H1 (cell line): ENCODE data around the gene EPHA1. TPM values are rescaled to one million over a fixed set of nuclear protein-coding genes. Genes with fewer than 3 reads are reported as not detected.

Experiments used
- CTCF ChIA-PET: fragments of 300-600 bp; sonication (Branson Sonifier 250); formaldehyde crosslinking; loops from one replicate; lab custom pipeline; 2021; ENCODE audit not compliant: partially characterized antibody; lab: Charles Lee
- POLR2A ChIA-PET: fragments of 300-600 bp; sonication (Branson Sonifier 250); formaldehyde crosslinking; loops from one replicate; lab custom pipeline; 2021; ENCODE audit warnings: inconsistent platforms; ENCODE audit not compliant: partially characterized antibody; lab: Charles Lee
- DNase-seq, 2 experiments: peaks; one replicate each; pipeline versions ENCODE4 v3.0.0 to v3.0.0-alpha.2; 2010 to 2022; ENCODE audit warnings: low spot score in 2 of 2, low read depth in 1 of 2, mixed read lengths in 1 of 2
- FAIRE-seq: peaks from 2 replicates; lab custom pipeline; 2011; peaks lifted over from hg19 to GRCh38; lab: Jason Lieb, UNC
- H2AFZ ChIP-seq: 2 replicates; pipeline ENCODE4 v1.8.1; 2012; ENCODE audit warnings: low read length, inconsistent platforms
- H2AK5ac ChIP-seq: 2 replicates; pipeline ENCODE4 v1.6.1; 2013; ENCODE audit warnings: low read depth, low read length
- H2BK120ac ChIP-seq: replicated peaks from 2 replicates; pipeline ENCODE3; 2013; ENCODE audit warnings: low read depth, low read length, inconsistent platforms
- H2BK12ac ChIP-seq: 2 replicates; pipeline ENCODE4 v1.6.1; 2013; ENCODE audit warnings: low read depth, low read length
- H2BK15ac ChIP-seq: 2 replicates; pipeline ENCODE4 v1.6.1; 2013; ENCODE audit warnings: low read length
- H2BK20ac ChIP-seq: 2 replicates; pipeline ENCODE4 v1.6.1; 2013; ENCODE audit warnings: low read length
- H2BK5ac ChIP-seq: 2 replicates; pipeline ENCODE4 v1.6.1; 2013; ENCODE audit warnings: low read depth, low read length
- H3K14ac ChIP-seq: 2 replicates; pipeline ENCODE4 v1.6.1; 2013; ENCODE audit warnings: inconsistent platforms; ENCODE audit not compliant: insufficient read length
- H3K18ac ChIP-seq: 2 replicates; pipeline ENCODE4 v1.6.1; 2013; ENCODE audit warnings: low read length; ENCODE audit errors: extremely low read depth
- H3K23ac ChIP-seq: 2 replicates; pipeline ENCODE4 v1.6.1; 2013; ENCODE audit warnings: inconsistent platforms; ENCODE audit not compliant: insufficient read length
- H3K23me2 ChIP-seq: 2 replicates; pipeline ENCODE4 v1.6.1; 2013; ENCODE audit warnings: low read depth, low read length
- H3K27ac ChIP-seq: 2 replicates; pipeline ENCODE4 v1.6.1; 2011; ENCODE audit warnings: low read depth, low read length, inconsistent platforms
- H3K27me3 ChIP-seq, 4 experiments: replicated peaks in 1 of 4; 1 replicate in 1 of 4; 2 replicates in 3 of 4; pipeline versions ENCODE4 v1.6.1 to v1.8.1; 2011 to 2013; ENCODE audit warnings: low read length in 3 of 4, mild to moderate bottlenecking in 3 of 4, inconsistent platforms in 2 of 4, mixed read lengths in 2 of 4, moderate library complexity in 1 of 4; ENCODE audit not compliant: control insufficient read depth in 3 of 4, insufficient read depth in 3 of 4; ENCODE audit errors: extremely low read depth in 1 of 4
- H3K36me3 ChIP-seq, 4 experiments: 2 replicates each; pipeline versions ENCODE4 v1.6.1 to v1.8.1; 2011 to 2013; ENCODE audit warnings: mild to moderate bottlenecking in 4 of 4, low read length in 3 of 4, moderate library complexity in 2 of 4, control low read depth in 1 of 4, inconsistent platforms in 1 of 4; ENCODE audit not compliant: insufficient read depth in 4 of 4, control insufficient read depth in 2 of 4
- H3K4ac ChIP-seq: replicated peaks from 2 replicates; pipeline ENCODE3; 2013; ENCODE audit warnings: low read length, low read depth, mixed read lengths, inconsistent platforms; ENCODE audit not compliant: insufficient read length
- H3K4me1 ChIP-seq, 4 experiments: replicated peaks in 1 of 4; 1 replicate in 1 of 4; 2 replicates in 3 of 4; pipeline versions ENCODE4 v1.6.1 to v1.8.1; 2011 to 2013; ENCODE audit warnings: low read length in 3 of 4, inconsistent platforms in 2 of 4, mixed read lengths in 1 of 4; ENCODE audit not compliant: insufficient read depth in 4 of 4, control insufficient read depth in 3 of 4
- H3K4me2 ChIP-seq, 2 experiments: 2 replicates each; pipeline versions ENCODE4 v1.6.1 to v1.8.1; 2011 to 2013; ENCODE audit warnings: low read depth in 2 of 2, low read length in 2 of 2, control low read depth in 1 of 2, inconsistent platforms in 1 of 2, mild to moderate bottlenecking in 1 of 2; ENCODE audit not compliant: insufficient read depth in 1 of 2
- H3K4me3 ChIP-seq, 4 experiments: fragments of 200-600, 300-600 bp in 1 of 4; sonication (generic), shearing (Covaris generic), sonication (Bioruptor Twin) in 1 of 4; 2 replicates each; pipeline versions ENCODE4 v1.5.1 to v1.8.1; 2011 to 2016; ENCODE audit warnings: low read length in 4 of 4, low read depth in 3 of 4, control low read depth in 2 of 4, inconsistent platforms in 2 of 4, mild to moderate bottlenecking in 2 of 4, mixed read lengths in 1 of 4, moderate library complexity in 1 of 4; ENCODE audit not compliant: insufficient read depth in 2 of 4; ENCODE audit errors: extremely low read depth in 1 of 4
- H3K56ac ChIP-seq: replicated peaks from 2 replicates; pipeline ENCODE3; 2013; ENCODE audit warnings: low read depth, mild to moderate bottlenecking, mixed read lengths, low read length, inconsistent platforms; ENCODE audit not compliant: insufficient read length
- H3K79me1 ChIP-seq: 2 replicates; pipeline ENCODE4 v1.6.1; 2013; ENCODE audit warnings: low read depth, low read length, control low read depth
- H3K79me2 ChIP-seq, 2 experiments: 2 replicates each; pipeline versions ENCODE4 v1.6.1 to v1.8.1; 2012 to 2013; ENCODE audit warnings: low read length in 2 of 2, mild to moderate bottlenecking in 2 of 2, inconsistent platforms in 1 of 2; ENCODE audit not compliant: insufficient read depth in 2 of 2, control insufficient read depth in 1 of 2
- H3K9ac ChIP-seq, 4 experiments: replicated peaks in 1 of 4; 1 replicate in 1 of 4; 2 replicates in 3 of 4; pipeline versions ENCODE4 v1.6.1 to v1.8.1; 2011 to 2013; ENCODE audit warnings: low read depth in 3 of 4, low read length in 3 of 4, control low read depth in 2 of 4, mild to moderate bottlenecking in 2 of 4, moderate library complexity in 2 of 4, inconsistent platforms in 1 of 4; ENCODE audit errors: extremely low read depth in 1 of 4
- H3K9me3 ChIP-seq, 2 experiments: 2 replicates each; pipeline versions ENCODE4 v1.6.1 to v1.8.1; 2012 to 2013; ENCODE audit warnings: mild to moderate bottlenecking in 2 of 2, moderate library complexity in 2 of 2, control low read depth in 1 of 2, inconsistent platforms in 1 of 2, low read depth in 1 of 2, low read length in 1 of 2, mixed read lengths in 1 of 2; ENCODE audit not compliant: insufficient read depth in 2 of 2
- H4K20me1 ChIP-seq, 2 experiments: replicated peaks in 1 of 2; 2 replicates each; pipeline versions ENCODE3 to v1.8.1; 2011 to 2013; ENCODE audit warnings: inconsistent platforms in 2 of 2, low read length in 2 of 2, mild to moderate bottlenecking in 1 of 2; ENCODE audit not compliant: insufficient read depth in 2 of 2, control insufficient read depth in 1 of 2
- H4K5ac ChIP-seq: 2 replicates; pipeline ENCODE4 v1.6.1; 2013; ENCODE audit warnings: low read length, low read depth, mixed read lengths, inconsistent platforms; ENCODE audit not compliant: insufficient read length
- H4K8ac ChIP-seq: 2 replicates; pipeline ENCODE4 v1.8.0; 2013; ENCODE audit warnings: mild to moderate bottlenecking, moderate library complexity, low read length, inconsistent platforms; ENCODE audit not compliant: insufficient read depth; ENCODE audit errors: extremely low read depth
- H4K91ac ChIP-seq: replicated peaks from 2 replicates; pipeline ENCODE3; 2013; ENCODE audit warnings: low read length, mixed read lengths, inconsistent platforms; ENCODE audit not compliant: insufficient read length
- CTCF ChIP-seq, 3 experiments: IDR thresholded peaks; 1 replicate in 2 of 3; 2 replicates in 1 of 3; pipeline versions ENCODE4 v1.5.1 to v1.6.1; 2011; ENCODE audit warnings: low read length in 3 of 3, mild to moderate bottlenecking in 3 of 3, inconsistent platforms in 2 of 3, low read depth in 1 of 3, moderate library complexity in 1 of 3; ENCODE audit not compliant: insufficient read depth in 1 of 3; ENCODE audit errors: control extremely low read depth in 1 of 3
- GABPA ChIP-seq: IDR thresholded peaks from 2 replicates; pipeline ENCODE4 v1.6.1; 2011; ENCODE audit warnings: mild to moderate bottlenecking, low read length, moderate library complexity, borderline replicate concordance; ENCODE audit not compliant: insufficient read depth
- RAD21 ChIP-seq, 2 experiments: IDR thresholded peaks in 1 of 2; conservative IDR thresholded peaks in 1 of 2; 2 replicates each; pipeline ENCODE4 v1.6.1; 2011; ENCODE audit warnings: low read depth in 2 of 2, low read length in 2 of 2, improper control_type of control experiment in 1 of 2, inconsistent platforms in 1 of 2, mild to moderate bottlenecking in 1 of 2, moderate library complexity in 1 of 2
- TAF1 ChIP-seq: IDR thresholded peaks from 2 replicates; pipeline ENCODE4 v1.6.1; 2011; ENCODE audit warnings: mild to moderate bottlenecking, low read depth, low read length
- WGBS, 2 experiments: shearing (Covaris generic) in 1 of 2; methylation state at CpG; one replicate each; pipeline versions ENCODE4 v1.1.6 to v1.1.7; 2013 to 2015; ENCODE audit warnings: low lambda C conversion rate in 2 of 2, mixed read lengths in 2 of 2, inconsistent platforms in 1 of 2, low coverage in 1 of 2, missing lambda C conversion rate in 1 of 2; ENCODE audit not compliant: insufficient replicate concordance in 2 of 2, insufficient coverage in 1 of 2, insufficient read length in 1 of 2; ENCODE audit errors: extremely low coverage in 1 of 2, missing lambda C conversion rate in 1 of 2; 5-methylcytosine and 5-hydroxymethylcytosine counted together
- polyA plus RNA-seq, 7 experiments: library from polyadenylated mRNA; depleted of rRNA in 3 of 7; stranded (reverse) in 5 of 7; unstranded in 2 of 7; fragments of >200 nt in 5 of 7; fragments of 200-250 nt in 2 of 7; gene quantifications; 1 replicate in 5 of 7; 2 replicates in 1 of 7; 4 replicates in 1 of 7; pipeline versions ENCODE4 v1.2.1 to v1.2.3, GENCODE V29; 2011 to 2013; ENCODE audit warnings: missing spikeins in 2 of 7, mixed read lengths in 2 of 7
- total RNA-seq: library from RNA; stranded (reverse); fragmentation: NEBNext Ultra II Directional; extraction: Animal tissue kit (Norgen Biotek cat#: 25700); gene quantifications from 2 replicates; pipeline ENCODE4 v1.2.1, GENCODE V29; 2021

Gene EPHA1
- total and polyA plus RNA-seq, 2 of the 8 experiments (the other 6 are each of a cell fraction or from before 2014, with no cell fraction given) = 86.5 to 133 TPM

GRCh38 chr7:143395187-143396149 is 13.2 kb downstream of the EPHA1 start:
- no peak for FAIRE-seq
- Histone ChIP-seq H2BK15ac (no peak overlapping the region), H3K18ac (no peak overlapping the region), H3K23ac (no peak overlapping the region), H4K20me1 (peaks cover 22 to 40% of the 10 kb centered on the region in 2 experiments), H4K8ac (no peak overlapping the region), H2BK5ac (no peak overlapping the region), H2AK5ac (no peak overlapping the region), H3K36me3 (peaks cover 45 to 94% (median 88%) of the 10 kb centered on the region in 4 experiments), H2AFZ (no peak overlapping the region), H3K79me2 (peaks cover 0 to 2% of the 10 kb centered on the region in 2 experiments; a peak in 2 of 4 replicates), H4K91ac (no peak overlapping the region), H3K4me2 (no peak overlapping the region), H2BK120ac (no peak overlapping the region), H4K5ac (no peak overlapping the region), H3K27ac (no peak overlapping the region), H3K23me2 (no peaks in the 10 kb centered on the region), H3K4ac (no peak overlapping the region), H3K4me1 (no peaks in the 10 kb centered on the region; a peak in 1 of 7 replicates), H3K14ac (no peak overlapping the region), H3K4me3 (no peak overlapping the region), H3K27me3 (no peaks in the 10 kb centered on the region), H3K79me1 (peaks cover 2% of the 10 kb centered on the region; the same call in 1 of the 2 replicates), H3K9ac (no peak overlapping the region), H3K9me3 (no peaks in the 10 kb centered on the region), H2BK12ac (no peak overlapping the region), H2BK20ac (no peak overlapping the region), H3K56ac (no peak overlapping the region)
- WGBS, 2 experiments = 93% methylated on average over 21 of the region's 21 CpGs; no CpG with 5 or more reads in 1 of the 2 experiments
- no peak for DNase-seq
- ChIA-PET POLR2A (interaction anchor here (0.6 to 25.2 kb wide), 6 partner anchors 7 to 64 kb away, joined by 3 to 518 read pairs (median 5); partner anchors contain the start of genes EPHA1, FAM131B and ZYX), CTCF (interaction anchor here (1.3 to 23.5 kb wide), 9 partner anchors 11 to 96 kb away, joined by 3 to 359 read pairs (median 5); partner anchors contain the start of genes EPHA1 and ZYX)
- TF ChIP-seq TAF1 = no peak
- peak in 2 of 3 experiments; percentile 14 to 24; a peak in 2 of 4 replicates for TF ChIP-seq CTCF (IDR thresholded peaks at IDR 0.05; ENCODE audit: control extremely low read depth in 1 of 3, insufficient read depth in 1 of 3, low read depth in 1 of 3, low read length in 3 of 3)
- peak in 1 of 2 experiments; percentile 11; a peak in 1 of 4 replicates for TF ChIP-seq RAD21 (IDR thresholded peaks at IDR 0.05 in 1 of 2, conservative IDR thresholded peaks at IDR 0.05 in 1 of 2; ENCODE audit: low read depth in 2 of 2, low read length in 2 of 2)
- no peak for TF ChIP-seq GABPA
